GM12891 (cell line): ENCODE measurements around the gene HABP2.

Experiments
- PAX5 ChIP-seq: IDR thresholded peaks from 2 replicates; pipeline ENCODE4 v1.6.1; 2011; ENCODE audit warnings: low read length, moderate library complexity, mild to moderate bottlenecking; ENCODE audit not compliant: insufficient read depth, severe bottlenecking
- POLR2A ChIP-seq: IDR thresholded peaks from 2 replicates; pipeline ENCODE4 v1.6.1; 2011; ENCODE audit warnings: low read depth, low read length, control low read depth
- POLR2AphosphoS5 ChIP-seq: IDR thresholded peaks from 2 replicates; pipeline ENCODE4 v1.6.1; 2011; ENCODE audit warnings: low read depth, low read length, control low read depth
- TAF1 ChIP-seq: IDR thresholded peaks from 2 replicates; pipeline ENCODE4 v1.6.1; 2011; ENCODE audit warnings: low read depth, low read length, control low read depth

- TF ChIP-seq POLR2A: no peak
- TF ChIP-seq TAF1: no peak
- no peak for TF ChIP-seq POLR2AphosphoS5
- TF ChIP-seq PAX5: no peak
Observed at GRCh38 chr10:113553149-113553548, 296 bp downstream of the HABP2 start.
